H9 (cell line): ENCODE data around the gene MT1F. TPM values are rescaled to one million over a fixed set of nuclear protein-coding genes. Genes with fewer than 3 reads are reported as not detected.

Experiments
- DNase-seq: peaks from one replicate; pipeline ENCODE4 v3.0.0-alpha.2; 2017
- H2AFZ ChIP-seq: one replicate; pipeline ENCODE4 v1.6.1; 2013; ENCODE audit warnings: mild to moderate bottlenecking, low read length, control low read depth, moderate library complexity
- H2AK5ac ChIP-seq: 2 replicates; pipeline ENCODE4 v1.6.1; 2013; ENCODE audit warnings: low read length, control low read depth, mixed read lengths; ENCODE audit not compliant: insufficient read length
- H2BK120ac ChIP-seq: one replicate; pipeline ENCODE4 v1.6.1; 2013; ENCODE audit warnings: low read depth, mild to moderate bottlenecking, low read length, control low read depth, inconsistent platforms; ENCODE audit not compliant: poor library complexity, severe bottlenecking
- H2BK12ac ChIP-seq: 2 replicates; pipeline ENCODE4 v1.6.1; 2013; ENCODE audit warnings: low read length, control low read depth, mixed read lengths, low read depth; ENCODE audit not compliant: insufficient read length
- H2BK15ac ChIP-seq: 2 replicates; pipeline ENCODE4 v1.6.1; 2013; ENCODE audit warnings: low read depth, low read length, control low read depth
- H2BK20ac ChIP-seq: one replicate; pipeline ENCODE4 v1.6.1; 2013; ENCODE audit warnings: low read depth, mild to moderate bottlenecking, low read length, control low read depth, inconsistent platforms; ENCODE audit not compliant: poor library complexity, severe bottlenecking
- H2BK5ac ChIP-seq: 2 replicates; pipeline ENCODE4 v1.6.1; 2013; ENCODE audit warnings: low read length, control low read depth, mixed read lengths; ENCODE audit not compliant: insufficient read length
- H3K14ac ChIP-seq: 2 replicates; pipeline ENCODE4 v1.6.1; 2013; ENCODE audit warnings: low read length, control low read depth; ENCODE audit not compliant: insufficient read depth
- H3K18ac ChIP-seq: 2 replicates; pipeline ENCODE4 v1.6.1; 2013; ENCODE audit warnings: low read depth, mild to moderate bottlenecking, mixed read lengths, low read length, control low read depth; ENCODE audit not compliant: insufficient read length
- H3K23ac ChIP-seq: 2 replicates; pipeline ENCODE4 v1.6.1; 2013; ENCODE audit warnings: low read length, control low read depth, mixed read lengths, low read depth; ENCODE audit not compliant: insufficient read length
- H3K23me2 ChIP-seq: 2 replicates; pipeline ENCODE4 v1.6.1; 2013; ENCODE audit warnings: low read depth, mild to moderate bottlenecking, mixed read lengths, low read length, control low read depth; ENCODE audit not compliant: insufficient read length, poor library complexity, severe bottlenecking
- H3K27ac ChIP-seq: 2 replicates; pipeline ENCODE4 v1.5.1; 2013; ENCODE audit warnings: low read length, control low read depth, mixed read lengths, low read depth; ENCODE audit not compliant: insufficient read length
- H3K27me3 ChIP-seq: 2 replicates; pipeline ENCODE4 v1.6.1; 2013; ENCODE audit warnings: low read length, control low read depth, inconsistent platforms; ENCODE audit not compliant: insufficient read depth
- H3K4ac ChIP-seq: 2 replicates; pipeline ENCODE4 v1.6.1; 2013; ENCODE audit warnings: low read depth, mild to moderate bottlenecking, control low read depth, inconsistent platforms, low read length, moderate library complexity
- H3K4me1 ChIP-seq: 2 replicates; pipeline ENCODE4 v1.6.1; 2013; ENCODE audit warnings: low read length, control low read depth, inconsistent platforms; ENCODE audit not compliant: insufficient read depth
- H3K4me2 ChIP-seq: 2 replicates; pipeline ENCODE4 v1.6.1; 2013; ENCODE audit warnings: low read length, control low read depth, mixed read lengths; ENCODE audit not compliant: insufficient read length, insufficient read depth
- H3K56ac ChIP-seq: 2 replicates; pipeline ENCODE4 v1.6.1; 2013; ENCODE audit warnings: low read depth, mild to moderate bottlenecking, mixed read lengths, low read length, control low read depth; ENCODE audit not compliant: insufficient read length
- H3K79me1 ChIP-seq: 2 replicates; pipeline ENCODE4 v1.6.1; 2013; ENCODE audit warnings: low read depth, mild to moderate bottlenecking, moderate library complexity, low read length, control low read depth, inconsistent platforms; ENCODE audit not compliant: insufficient read depth, poor library complexity, severe bottlenecking
- H3K79me2 ChIP-seq: 2 replicates; pipeline ENCODE4 v1.6.1; 2013; ENCODE audit warnings: low read length, control low read depth, inconsistent platforms; ENCODE audit not compliant: insufficient read depth
- H3K9ac ChIP-seq: 2 replicates; pipeline ENCODE4 v1.6.1; 2013; ENCODE audit warnings: low read length, control low read depth, mixed read lengths; ENCODE audit not compliant: insufficient read length; ENCODE audit errors: extremely low read depth
- H3K9me3 ChIP-seq: one replicate; pipeline ENCODE4 v1.6.1; 2013; ENCODE audit warnings: low read depth, low read length, inconsistent platforms; ENCODE audit not compliant: control insufficient read depth
- H3T11ph ChIP-seq: one replicate; pipeline ENCODE4 v1.6.1; 2013; ENCODE audit warnings: mild to moderate bottlenecking, low read length, control low read depth, inconsistent platforms
- H4K20me1 ChIP-seq: one replicate; pipeline ENCODE4 v1.6.1; 2013; ENCODE audit not compliant: control insufficient read depth, insufficient read length, insufficient read depth
- H4K5ac ChIP-seq: 2 replicates; pipeline ENCODE4 v1.6.1; 2013; ENCODE audit warnings: low read depth, mild to moderate bottlenecking, mixed read lengths, low read length, control low read depth; ENCODE audit not compliant: insufficient read length
- H4K8ac ChIP-seq: replicated peaks from 2 replicates; pipeline ENCODE4 v1.6.1; 2013; ENCODE audit warnings: low read length, control low read depth, mixed read lengths, low read depth; ENCODE audit not compliant: insufficient read length
- H4K91ac ChIP-seq: 2 replicates; pipeline ENCODE4 v1.6.1; 2013; ENCODE audit warnings: low read depth, mild to moderate bottlenecking, moderate library complexity, mixed read lengths, low read length, control low read depth; ENCODE audit not compliant: insufficient read length
- H3K27ac Mint-ChIP-seq, 3 experiments: 2 replicates in 2 of 3; 3 replicates in 1 of 3; pipeline ENCODE4 v1.8.0; 2020 to 2021; ENCODE audit warnings: mixed read lengths in 3 of 3, mild to moderate bottlenecking in 1 of 3, moderate library complexity in 1 of 3
- H3K27me3 Mint-ChIP-seq: 2 replicates; pipeline ENCODE4 v1.8.0; 2021; ENCODE audit warnings: low read depth, mild to moderate bottlenecking, moderate library complexity, mixed read lengths
- H3K36me3 Mint-ChIP-seq, 3 experiments: 2 replicates in 2 of 3; 3 replicates in 1 of 3; pipeline ENCODE4 v1.8.0; 2020 to 2021; ENCODE audit warnings: low read depth in 3 of 3, mixed read lengths in 3 of 3; ENCODE audit not compliant: insufficient read depth in 1 of 3
- H3K4me1 Mint-ChIP-seq, 2 experiments: 2 replicates each; pipeline ENCODE4 v1.8.0; 2020; ENCODE audit warnings: mixed read lengths in 2 of 2
- H3K4me3 Mint-ChIP-seq, 2 experiments: 2 replicates in 1 of 2; 3 replicates in 1 of 2; pipeline ENCODE4 v1.8.0; 2020 to 2021; ENCODE audit warnings: mild to moderate bottlenecking in 2 of 2, mixed read lengths in 2 of 2, moderate library complexity in 1 of 2
- H3K9me3 Mint-ChIP-seq, 2 experiments: 2 replicates in 1 of 2; 3 replicates in 1 of 2; pipeline ENCODE4 v1.8.0; 2020; ENCODE audit warnings: mild to moderate bottlenecking in 2 of 2, mixed read lengths in 2 of 2, moderate library complexity in 1 of 2
- WGBS: extraction: QIAGEN DNeasy Blood & Tissue Kit; methylation state at CpG from one replicate; pipeline ENCODE4 v1.1.7; 2013; ENCODE audit warnings: missing lambda C conversion rate, low lambda C conversion rate, mixed read lengths; ENCODE audit not compliant: insufficient read length; ENCODE audit errors: extremely low coverage; 5-methylcytosine and 5-hydroxymethylcytosine counted together
- total RNA-seq: library from RNA; stranded (reverse); gene quantifications from 2 replicates; pipeline ENCODE4 v1.2.1, GENCODE V29; 2021
- TF ChIP-seq, protein P1 (sequence below): fragments of 200-600 bp; sonication (generic); conservative IDR thresholded peaks from 3 replicates; pipeline ENCODE4 v1.8.0; 2021; ENCODE audit warnings: antibody characterized with exemption, mild to moderate bottlenecking

Gene MT1F
- total RNA-seq, 1 experiment from 2014 or later: 26.1 TPM

GRCh38 chr16:56700195-56700594, 42.4 kb downstream of the MT1F start:
- H3K9ac ChIP-seq: no peak overlapping the region
- H3K18ac ChIP-seq: no peak overlapping the region
- no peak overlapping the region for H2BK12ac ChIP-seq
- H3K4me1 ChIP-seq: peaks cover 6% of the 10 kb centered on the region
- TF ChIP-seq, protein P1, sequence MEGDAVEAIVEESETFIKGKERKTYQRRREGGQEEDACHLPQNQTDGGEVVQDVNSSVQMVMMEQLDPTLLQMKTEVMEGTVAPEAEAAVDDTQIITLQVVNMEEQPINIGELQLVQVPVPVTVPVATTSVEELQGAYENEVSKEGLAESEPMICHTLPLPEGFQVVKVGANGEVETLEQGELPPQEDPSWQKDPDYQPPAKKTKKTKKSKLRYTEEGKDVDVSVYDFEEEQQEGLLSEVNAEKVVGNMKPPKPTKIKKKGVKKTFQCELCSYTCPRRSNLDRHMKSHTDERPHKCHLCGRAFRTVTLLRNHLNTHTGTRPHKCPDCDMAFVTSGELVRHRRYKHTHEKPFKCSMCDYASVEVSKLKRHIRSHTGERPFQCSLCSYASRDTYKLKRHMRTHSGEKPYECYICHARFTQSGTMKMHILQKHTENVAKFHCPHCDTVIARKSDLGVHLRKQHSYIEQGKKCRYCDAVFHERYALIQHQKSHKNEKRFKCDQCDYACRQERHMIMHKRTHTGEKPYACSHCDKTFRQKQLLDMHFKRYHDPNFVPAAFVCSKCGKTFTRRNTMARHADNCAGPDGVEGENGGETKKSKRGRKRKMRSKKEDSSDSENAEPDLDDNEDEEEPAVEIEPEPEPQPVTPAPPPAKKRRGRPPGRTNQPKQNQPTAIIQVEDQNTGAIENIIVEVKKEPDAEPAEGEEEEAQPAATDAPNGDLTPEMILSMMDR: no peak
- no peak overlapping the region for H4K91ac ChIP-seq
- no peak for DNase-seq
- no peaks in the 10 kb centered on the region for H3K27me3 ChIP-seq
- H3K9me3 ChIP-seq: no peaks in the 10 kb centered on the region
- H3K23ac ChIP-seq: no peak overlapping the region
- H2AFZ ChIP-seq: no peak overlapping the region
- no peak overlapping the region for H2BK120ac ChIP-seq
- no peak overlapping the region for H2BK20ac ChIP-seq
- no peak overlapping the region for H3K14ac ChIP-seq
- no peaks in the 10 kb centered on the region for H3K79me2 ChIP-seq
- no peak overlapping the region for H3K4me2 ChIP-seq
- no peak overlapping the region for H3K27ac ChIP-seq
- H2AK5ac ChIP-seq: no peak overlapping the region
- H3K56ac ChIP-seq: no peak overlapping the region
- no peak overlapping the region for H3K27ac Mint-ChIP-seq
- no peak overlapping the region for H3K4ac ChIP-seq
- H3K9me3 Mint-ChIP-seq: peaks cover 11% of the 10 kb centered on the region in 2 experiments
- H3K4me3 Mint-ChIP-seq: no peak overlapping the region
- H4K5ac ChIP-seq: no peak overlapping the region
- no peak overlapping the region for H2BK5ac ChIP-seq
- H2BK15ac ChIP-seq: no peak overlapping the region
- no CpG with 5 or more reads among the region's 1 CpG for WGBS
- no peaks in the 10 kb centered on the region for H4K20me1 ChIP-seq
- H3K23me2 ChIP-seq: no peaks in the 10 kb centered on the region
- H3T11ph ChIP-seq: no peak overlapping the region
- peaks cover 14% of the 10 kb centered on the region for H3K27me3 Mint-ChIP-seq
- no peaks in the 10 kb centered on the region for H3K79me1 ChIP-seq
- H3K4me1 Mint-ChIP-seq: peaks cover 9% of the 10 kb centered on the region in 2 experiments
- H3K36me3 Mint-ChIP-seq: peaks cover 0 to 5% (median 5%) of the 10 kb centered on the region in 3 experiments; a peak in 4 of 7 replicates
- H4K8ac ChIP-seq: no peak overlapping the region
